ENCODE results near the gene AKT3. TPM values are rescaled to one million over a fixed set of nuclear protein-coding genes. Genes with fewer than 3 reads are reported as not detected.

Gene AKT3
- total and polyA plus RNA-seq, 7 donors, result 2.1 to 105 (median 66.4) TPM

DNA sequence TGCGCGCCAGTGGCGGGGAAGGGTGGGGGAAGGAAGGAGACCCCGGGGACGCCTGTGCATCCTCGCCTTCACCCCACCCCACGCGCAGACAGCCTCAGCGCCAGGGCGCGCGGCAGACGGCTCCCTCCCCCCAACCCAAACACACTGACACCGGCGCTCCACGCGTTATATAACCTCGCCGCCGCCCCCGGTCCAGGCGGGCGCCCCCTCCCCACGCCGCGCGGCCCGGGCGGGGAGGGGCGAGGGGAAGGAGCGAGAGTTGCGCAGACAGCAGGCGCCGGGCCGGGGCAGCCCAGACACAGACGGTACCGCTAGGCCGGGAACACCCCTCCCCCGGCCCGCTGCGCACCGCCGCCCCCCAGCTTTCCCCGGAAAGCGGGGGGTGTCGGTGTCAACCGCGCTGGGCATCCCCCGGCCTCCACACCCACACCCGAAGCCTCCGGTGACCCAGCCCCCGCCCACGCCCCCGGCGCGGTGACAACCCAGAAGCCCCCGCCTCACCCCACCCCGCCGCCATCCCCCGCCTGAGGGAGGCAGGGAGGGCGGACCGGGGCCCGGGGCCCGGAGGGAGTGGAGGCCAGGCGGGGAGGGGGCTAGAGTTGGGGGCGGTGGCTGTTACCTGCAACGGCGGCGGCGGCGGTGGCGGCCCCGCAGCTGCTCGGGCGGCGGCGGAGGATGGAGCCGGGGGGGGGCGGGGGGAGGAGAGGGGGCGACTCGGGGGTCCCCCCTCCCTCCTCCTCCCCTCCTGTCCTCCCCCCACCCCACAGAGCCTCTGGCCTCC is 432 bp downstream of the AKT3 start:
- Histone ChIP-seq H3K9me3 (no peaks in the 10 kb centered on the region), H3K27me3 (no peaks in the 10 kb centered on the region), H3K4me1 (peaks cover 0 to 27% (median 16%) of the 10 kb centered on the region in 4 donors), H3K27ac (peak overlapping the region; percentile 96 to 99 (median 98)), H3K36me3 (no peaks in the 10 kb centered on the region), H3K4me3 (peak overlapping the region; percentile 95 to 99 (median 97))
- 1 to 2% methylated on average over 69 to 79 of the region's 81 CpGs for WGBS, 2 donors
- TF ChIP-seq POLR2A (IDR thresholded peaks at IDR 0.05), result no peak
- no peak for TF ChIP-seq EP300 (IDR thresholded peaks at IDR 0.05)
- TF ChIP-seq, protein P1, sequence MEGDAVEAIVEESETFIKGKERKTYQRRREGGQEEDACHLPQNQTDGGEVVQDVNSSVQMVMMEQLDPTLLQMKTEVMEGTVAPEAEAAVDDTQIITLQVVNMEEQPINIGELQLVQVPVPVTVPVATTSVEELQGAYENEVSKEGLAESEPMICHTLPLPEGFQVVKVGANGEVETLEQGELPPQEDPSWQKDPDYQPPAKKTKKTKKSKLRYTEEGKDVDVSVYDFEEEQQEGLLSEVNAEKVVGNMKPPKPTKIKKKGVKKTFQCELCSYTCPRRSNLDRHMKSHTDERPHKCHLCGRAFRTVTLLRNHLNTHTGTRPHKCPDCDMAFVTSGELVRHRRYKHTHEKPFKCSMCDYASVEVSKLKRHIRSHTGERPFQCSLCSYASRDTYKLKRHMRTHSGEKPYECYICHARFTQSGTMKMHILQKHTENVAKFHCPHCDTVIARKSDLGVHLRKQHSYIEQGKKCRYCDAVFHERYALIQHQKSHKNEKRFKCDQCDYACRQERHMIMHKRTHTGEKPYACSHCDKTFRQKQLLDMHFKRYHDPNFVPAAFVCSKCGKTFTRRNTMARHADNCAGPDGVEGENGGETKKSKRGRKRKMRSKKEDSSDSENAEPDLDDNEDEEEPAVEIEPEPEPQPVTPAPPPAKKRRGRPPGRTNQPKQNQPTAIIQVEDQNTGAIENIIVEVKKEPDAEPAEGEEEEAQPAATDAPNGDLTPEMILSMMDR (IDR thresholded peaks at IDR 0.05), result no peak
- TF ChIP-seq POLR2AphosphoS5 (IDR thresholded peaks at IDR 0.05), result peak in 2 of 4 donors; percentile 0 to 45
- DNase-seq, result peak; percentile 80
- intact Hi-C loops (cut with DNase I), result loop anchor here (2.0 to 10.0 kb wide), 4 partner anchors 199 to 595 kb away; partner anchors contain the start of genes CEP170 and SDCCAG8

DNA sequence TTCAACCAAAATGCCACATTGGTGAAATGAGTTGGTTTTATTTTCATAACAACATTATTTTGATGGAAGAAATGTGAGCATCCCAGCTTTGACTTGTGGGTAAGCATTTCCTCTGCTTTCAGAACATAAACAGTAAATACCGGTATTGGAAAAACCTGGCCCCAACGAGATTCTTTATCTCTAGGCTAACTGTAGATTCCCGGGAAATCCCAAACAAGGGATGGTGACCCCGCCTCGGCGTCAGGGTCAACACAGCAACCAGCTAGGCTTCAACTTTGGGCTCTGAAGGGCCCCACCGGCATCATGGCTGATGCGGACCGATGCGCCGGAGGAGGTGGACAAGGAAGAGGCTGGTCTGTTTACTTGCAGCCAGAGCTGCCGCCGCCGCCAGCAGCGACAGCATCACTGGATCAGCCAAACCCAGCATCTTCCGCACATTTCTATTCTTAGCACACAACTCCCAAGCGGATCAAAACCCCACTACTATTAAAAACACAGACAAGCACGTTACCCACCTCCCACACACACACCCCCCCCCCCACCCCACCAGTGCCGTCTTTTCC is 1.1 kb downstream of the AKT3 start:
- TF ChIP-seq, protein P1 (IDR thresholded peaks at IDR 0.05), result no peak
- TF ChIP-seq POLR2A (IDR thresholded peaks at IDR 0.05), result peak in 1 of 2 donors; percentile 22
- peak; percentile 21 to 68 (median 60) for TF ChIP-seq POLR2AphosphoS5 (IDR thresholded peaks at IDR 0.05)
- Histone ChIP-seq H3K4me3 (peak overlapping the region; percentile 95 to 99 (median 97)), H3K36me3 (no peaks in the 10 kb centered on the region), H3K27me3 (no peaks in the 10 kb centered on the region), H3K4me1 (peaks cover 0 to 27% (median 19%) of the 10 kb centered on the region in 4 donors), H3K9me3 (no peaks in the 10 kb centered on the region), H3K27ac (peak overlapping the region; percentile 96 to 99 (median 98))
- intact Hi-C loops (cut with DNase I), result loop anchor here (10.0 kb wide), 2 partner anchors 354 to 594 kb away; partner anchors contain the start of genes CEP170 and SDCCAG8
- DNase-seq, result peak; percentile 85
- 1% methylated on average over 19 of the region's 19 CpGs for WGBS, 2 donors

DNA sequence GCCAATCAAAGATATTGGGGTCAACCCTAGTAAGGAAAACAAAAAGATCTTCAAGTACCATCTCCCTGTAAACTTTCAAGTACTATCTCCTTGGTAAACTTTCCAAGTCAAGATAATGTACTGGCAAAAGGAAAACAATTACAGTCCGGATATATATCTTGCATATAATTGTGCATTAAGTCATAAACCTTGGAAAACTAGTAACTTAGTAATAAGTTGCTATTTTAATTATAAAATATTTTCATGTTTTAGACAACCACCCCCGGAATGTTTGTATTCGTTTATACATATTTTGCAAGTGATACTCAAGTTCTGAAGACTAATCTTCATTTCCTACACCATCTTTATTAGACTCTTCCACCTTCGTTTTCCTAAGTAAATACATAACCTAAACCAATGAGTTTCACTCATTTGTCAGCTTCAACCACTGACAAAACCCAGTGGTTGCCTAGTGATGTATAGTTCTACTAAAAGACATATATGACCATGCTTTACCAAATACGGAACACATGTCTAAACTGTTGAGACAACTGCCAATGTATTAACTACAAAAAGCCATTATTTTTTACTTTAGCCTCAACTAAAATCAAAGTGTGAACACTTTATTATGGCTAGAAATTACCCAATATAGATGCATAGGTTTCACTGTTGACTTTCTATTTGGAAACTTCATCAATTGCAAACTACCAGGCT is 1.7 kb downstream of the AKT3 start:
- DNase-seq, result no peak
- WGBS, 2 donors, result 50 to 65% methylated on average over 5 of the region's 5 CpGs
- peaks cover 0 to 32% (median 21%) of the 10 kb centered on the region in 4 donors for H3K4me1 ChIP-seq
- H3K4me3 ChIP-seq, result peak overlapping the region; percentile 95 to 99 (median 97)
- no peaks in the 10 kb centered on the region for H3K27me3 ChIP-seq
- no peaks in the 10 kb centered on the region for H3K9me3 ChIP-seq
- H3K27ac ChIP-seq, result peak overlapping the region; percentile 96 to 99 (median 98)
- intact Hi-C loops (cut with DNase I), result loop anchor here (10.0 kb wide), 2 partner anchors 354 to 594 kb away; partner anchors contain the start of genes CEP170 and SDCCAG8
- TF ChIP-seq EP300 (IDR thresholded peaks at IDR 0.05) (no peak), POLR2A (IDR thresholded peaks at IDR 0.05) (no peak)
- TF ChIP-seq, protein P1 (IDR thresholded peaks at IDR 0.05), result no peak
- no peaks in the 10 kb centered on the region for H3K36me3 ChIP-seq

DNA sequence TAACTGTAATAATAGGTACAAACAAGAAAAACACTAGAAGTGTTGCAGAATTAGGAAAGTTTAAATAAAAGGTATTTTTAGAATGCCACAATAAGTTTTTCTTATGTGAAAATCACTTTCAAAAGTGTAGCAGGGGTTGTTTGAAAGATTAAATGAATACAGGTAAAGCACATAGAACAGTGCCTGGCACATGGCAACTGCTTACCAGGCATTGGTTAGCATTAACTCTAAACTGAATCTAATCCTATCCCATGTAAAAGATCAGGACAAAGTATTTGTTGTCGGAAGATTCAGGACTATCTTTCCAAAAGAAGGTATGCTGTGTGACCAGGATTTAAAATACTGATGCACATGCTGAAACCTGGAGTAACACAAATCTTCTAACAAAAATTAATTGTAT is 3.3 kb downstream of the AKT3 start:
- H3K9me3 ChIP-seq, result no peaks in the 10 kb centered on the region
- no peak overlapping the region for H3K4me3 ChIP-seq
- TF ChIP-seq POLR2A (IDR thresholded peaks at IDR 0.05) (no peak), POLR2AphosphoS5 (IDR thresholded peaks at IDR 0.05) (no peak), EP300 (IDR thresholded peaks at IDR 0.05) (no peak)
- TF ChIP-seq, protein P1 (IDR thresholded peaks at IDR 0.05), result no peak
- no peak for DNase-seq
- no peaks in the 10 kb centered on the region for H3K36me3 ChIP-seq
- 89 to 95% methylated on average over 1 of the region's 1 CpG for WGBS, 2 donors
- no peaks in the 10 kb centered on the region for H3K27me3 ChIP-seq
- intact Hi-C loops (cut with DNase I), result loop anchor here (10.0 kb wide), 2 partner anchors 352 to 592 kb away; partner anchors contain the start of genes CEP170 and SDCCAG8
- H3K27ac ChIP-seq, result peak overlapping the region in 1 of 4 donors; percentile 2
- peaks cover 0 to 48% (median 33%) of the 10 kb centered on the region in 4 donors for H3K4me1 ChIP-seq

Data from sigmoid colon (tissue), 7 donors.